Adrenal gland (tissue), 12 donors: ENCODE results near the gene DNAH1. TPM values are rescaled to one million over a fixed set of nuclear protein-coding genes. Genes with fewer than 3 reads are reported as not detected.

Experiments used
- DNase-seq, 7 donors: peaks; one replicate each; pipeline ENCODE4 v3.0.0-alpha.2; 2019 to 2020
- H3K27ac ChIP-seq, 5 donors: fragments of 200-600 bp; sonication (generic) in 4 of 5; 1 replicate in 3 of 5; 2 replicates in 2 of 5; pipeline versions ENCODE4 v1.5.1 to v1.8.0; 2016 to 2020; ENCODE audit warnings: mild to moderate bottlenecking in 1 of 5
- H3K27me3 ChIP-seq: fragments of 200-600 bp; 2 replicates; pipeline ENCODE4 v1.8.0; 2021
- H3K36me3 ChIP-seq, 2 donors: fragments of 200-600 bp; replicated peaks in 1 of 2; 1 replicate in 1 of 2; 2 replicates in 1 of 2; pipeline versions ENCODE4 v1.5.1 to v1.8.0; 2018 to 2022
- H3K4me1 ChIP-seq, 2 donors: fragments of 200-600 bp; replicated peaks in 1 of 2; 1 replicate in 1 of 2; 2 replicates in 1 of 2; pipeline versions ENCODE4 v1.5.1 to v1.8.0; 2018 to 2021
- H3K4me3 ChIP-seq, 4 donors: fragments of 200-600 bp; sonication (generic) in 3 of 4; one replicate each; pipeline ENCODE4 v1.5.1; 2016 to 2018
- H3K9me3 ChIP-seq, 3 donors: fragments of 200-600 bp; sonication (generic) in 1 of 3; replicated peaks in 1 of 3; 1 replicate in 2 of 3; 2 replicates in 1 of 3; pipeline versions ENCODE4 v1.5.1 to v1.8.0; 2016 to 2021
- POLR2A ChIP-seq, 2 donors: fragments of 450-650 bp; IDR thresholded peaks; one replicate each; pipeline ENCODE4 v1.6.1; 2017; ENCODE audit warnings: antibody characterized with exemption in 2 of 2, mild to moderate bottlenecking in 2 of 2, moderate library complexity in 1 of 2
- WGBS, 4 donors: extraction: QIAGEN DNeasy Blood & Tissue Kit in 2 of 4; methylation state at CpG; one replicate each; pipeline versions ENCODE4 v1.1.5 to v1.1.7; 2013 to 2017; 5-methylcytosine and 5-hydroxymethylcytosine counted together
- intact Hi-C, 2 donors: fragments of 100-400 bp; cut with DNase I; formaldehyde crosslinking; loops; one replicate each; pipeline versions ENCODE4 v1.14.1 to v1.15.0; 2022 to 2023
- polyA plus RNA-seq, 3 donors: library from polyadenylated mRNA; stranded (reverse); fragments of 200-250 nt in 2 of 3; fragments of 350-450 nt in 1 of 3; fragmentation: Illumina TruSeq in 1 of 3; extraction: RNeasy Lipid Tissue Mini Kit (QIAGEN cat#74804) in 1 of 3; gene quantifications; one replicate each; pipeline ENCODE4 v1.2.3, GENCODE V29; 2013 to 2014
- total RNA-seq, 9 donors: library from RNA; depleted of rRNA in 4 of 9; stranded (reverse); fragments of >200 nt in 4 of 9; fragments of 120-200 nt in 1 of 9; fragmentation: NEBNext Ultra II Directional in 1 of 9; extraction: Animal tissue kit (Norgen Biotek cat#: 25700) in 1 of 9; gene quantifications; one replicate each; pipeline versions ENCODE4 v1.1.0 to v1.2.4, GENCODE V29; 2013 to 2023
- TF ChIP-seq, protein P1 (sequence below), 6 experiments: fragments of 450-650 bp in 4 of 6; fragments of 200-600 bp in 2 of 6; sonication (generic) in 1 of 6; IDR thresholded peaks; 1 replicate in 5 of 6; 2 replicates in 1 of 6; pipeline versions ENCODE4 v1.5.1 to v1.8.0; 2016 to 2021; ENCODE audit warnings: antibody characterized with exemption in 6 of 6, mild to moderate bottlenecking in 2 of 6, moderate library complexity in 1 of 6
- donor health status: healthy with polysubstance abuse.
- donor health status: Bipolar disorder and iron deficiency.
- donor health status: DM: yes; HTN: yes; CAD: no.
- donor health status: DM: no; HTN: no; CAD: no.
- donor health status: DM: no; HTN: no; CAD: no.
- donor health status: DM: yes; HTN: yes; CAD: no.

The DNAH1 gene
- total and polyA plus RNA-seq, 12 donors, result 2.1 to 24.4 (median 9.0) TPM

GRCh38 chr3:52313774-52314188 lies 2.3 kb upstream of the DNAH1 start:
- Histone ChIP-seq H3K27ac (peak overlapping the region in 2 of 5 donors; percentile 52 to 55), H3K36me3 (no peaks in the 10 kb centered on the region), H3K27me3 (no peaks in the 10 kb centered on the region), H3K4me3 (no peak overlapping the region), H3K9me3 (no peaks in the 10 kb centered on the region), H3K4me1 (peaks cover 0 to 15% of the 10 kb centered on the region in 2 donors)
- DNase-seq, result peak in 5 of 7 donors; percentile 41 to 64 (median 54)
- WGBS, 4 donors, result 46 to 66% (median 60%) methylated on average over 3 to 4 of the region's 4 CpGs
- intact Hi-C loops, result no loop called here
- TF ChIP-seq POLR2A (IDR thresholded peaks at IDR 0.05), result no peak
- TF ChIP-seq, protein P1, sequence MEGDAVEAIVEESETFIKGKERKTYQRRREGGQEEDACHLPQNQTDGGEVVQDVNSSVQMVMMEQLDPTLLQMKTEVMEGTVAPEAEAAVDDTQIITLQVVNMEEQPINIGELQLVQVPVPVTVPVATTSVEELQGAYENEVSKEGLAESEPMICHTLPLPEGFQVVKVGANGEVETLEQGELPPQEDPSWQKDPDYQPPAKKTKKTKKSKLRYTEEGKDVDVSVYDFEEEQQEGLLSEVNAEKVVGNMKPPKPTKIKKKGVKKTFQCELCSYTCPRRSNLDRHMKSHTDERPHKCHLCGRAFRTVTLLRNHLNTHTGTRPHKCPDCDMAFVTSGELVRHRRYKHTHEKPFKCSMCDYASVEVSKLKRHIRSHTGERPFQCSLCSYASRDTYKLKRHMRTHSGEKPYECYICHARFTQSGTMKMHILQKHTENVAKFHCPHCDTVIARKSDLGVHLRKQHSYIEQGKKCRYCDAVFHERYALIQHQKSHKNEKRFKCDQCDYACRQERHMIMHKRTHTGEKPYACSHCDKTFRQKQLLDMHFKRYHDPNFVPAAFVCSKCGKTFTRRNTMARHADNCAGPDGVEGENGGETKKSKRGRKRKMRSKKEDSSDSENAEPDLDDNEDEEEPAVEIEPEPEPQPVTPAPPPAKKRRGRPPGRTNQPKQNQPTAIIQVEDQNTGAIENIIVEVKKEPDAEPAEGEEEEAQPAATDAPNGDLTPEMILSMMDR (IDR thresholded peaks at IDR 0.05), result no peak

- no peaks in the 10 kb centered on the region for H3K9me3 ChIP-seq
- TF ChIP-seq, protein P1 (IDR thresholded peaks at IDR 0.05), result no peak
- no peak for TF ChIP-seq POLR2A (IDR thresholded peaks at IDR 0.05)
- intact Hi-C loops, result no loop called here
- 89 to 100% (median 94%) methylated on average over 2 to 3 of the region's 3 CpGs for WGBS, 4 donors
- H3K27ac ChIP-seq, result peak overlapping the region in 1 of 5 donors; percentile 55
- peaks cover 0 to 15% of the 10 kb centered on the region in 2 donors for H3K4me1 ChIP-seq
- H3K36me3 ChIP-seq, result no peaks in the 10 kb centered on the region
- DNase-seq, result no peak
- H3K27me3 ChIP-seq, result no peaks in the 10 kb centered on the region
- no peak overlapping the region for H3K4me3 ChIP-seq
These were observed 1.6 kb upstream of the DNAH1 start for GRCh38 chr3:52314489-52314888.

DNA sequence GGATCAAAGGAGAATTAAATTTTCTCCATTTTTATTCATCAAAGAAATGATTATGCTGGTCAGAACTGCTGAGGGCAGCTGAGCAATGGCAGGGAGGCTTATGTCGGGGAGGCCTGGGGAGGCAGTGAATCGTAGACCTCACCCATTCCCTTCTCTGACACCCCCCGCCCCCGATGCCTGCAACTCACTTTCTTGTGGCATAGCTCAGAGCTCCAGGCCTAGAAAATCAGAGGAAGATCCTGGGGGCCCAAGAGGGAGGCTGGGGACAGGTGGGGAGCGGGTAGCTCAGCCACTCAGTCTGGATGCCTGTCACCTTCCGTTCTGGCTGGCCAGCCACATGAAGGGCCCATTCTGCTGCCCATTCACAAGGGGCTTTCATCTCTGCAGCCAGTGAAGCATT lies 1.1 kb upstream of the DNAH1 start:
- 90 to 93% (median 91%) methylated on average over 5 to 6 of the region's 6 CpGs for WGBS, 4 donors
- TF ChIP-seq, protein P1 (IDR thresholded peaks at IDR 0.05), result no peak
- TF ChIP-seq POLR2A (IDR thresholded peaks at IDR 0.05), result no peak
- DNase-seq, result no peak
- peaks cover 0 to 15% of the 10 kb centered on the region in 2 donors for H3K4me1 ChIP-seq
- intact Hi-C loops, result no loop called here
- H3K4me3 ChIP-seq, result no peak overlapping the region
- no peaks in the 10 kb centered on the region for H3K9me3 ChIP-seq
- no peak overlapping the region for H3K27ac ChIP-seq
- no peaks in the 10 kb centered on the region for H3K36me3 ChIP-seq
- no peaks in the 10 kb centered on the region for H3K27me3 ChIP-seq

GRCh38 chr3:52317208-52318000 lies 1.3 kb downstream of the DNAH1 start:
- Histone ChIP-seq H3K27me3 (no peaks in the 10 kb centered on the region), H3K27ac (no peak overlapping the region), H3K4me3 (peak overlapping the region in 1 of 4 donors; percentile 11), H3K4me1 (peaks cover 0 to 15% of the 10 kb centered on the region in 2 donors), H3K36me3 (no peaks in the 10 kb centered on the region), H3K9me3 (no peaks in the 10 kb centered on the region)
- DNase-seq, result peak in 4 of 7 donors; percentile 28 to 67 (median 42)
- intact Hi-C loops, result no loop called here
- 27 to 58% (median 36%) methylated on average over 29 to 45 of the region's 45 CpGs for WGBS, 4 donors
- TF ChIP-seq POLR2A (IDR thresholded peaks at IDR 0.05), result no peak
- TF ChIP-seq, protein P1 (IDR thresholded peaks at IDR 0.05), result no peak
